ENCODE results near the gene NAPSA. TPM values are rescaled to one million over a fixed set of nuclear protein-coding genes. Genes with fewer than 3 reads are reported as not detected.
A peak's percentile ranks its signal among the peaks of the same experiment; 100 is the strongest.

NAPSA gene
- total and polyA plus RNA-seq, 10 of the 15 experiments (the other 5 are each of a cell fraction or from before 2014, with no cell fraction given) = 6.7 to 45.4 (median 17.1) TPM

- TF ChIP-seq REST (IDR thresholded peaks at IDR 0.05; ENCODE audit: low read depth, low read length) = no peak
- peak; percentile 88 for TF ChIP-seq IKZF1 (conservative IDR thresholded peaks at IDR 0.05)
- TF ChIP-seq ZNF687 (IDR thresholded peaks at IDR 0.05) = peak; percentile 38; the same call in 1 of the 2 replicates
- TF ChIP-seq PBX3 (IDR thresholded peaks at IDR 0.05; ENCODE audit: insufficient replicate concordance, low read depth, low read length) = no peak
- peak; percentile 82; the same call in 1 of the 2 replicates for TF ChIP-seq TAF1 (IDR thresholded peaks at IDR 0.05; ENCODE audit: borderline replicate concordance, low read depth, low read length)
- TF ChIP-seq IRF4 (IDR thresholded peaks at IDR 0.05; ENCODE audit: low read depth, low read length) = peak; percentile 66; the same call in 1 of the 2 replicates
- TF ChIP-seq E4F1 (IDR thresholded peaks at IDR 0.05; ENCODE audit: borderline replicate concordance, partially characterized antibody) = peak; percentile 62
- no peak for TF ChIP-seq HDAC2 (IDR thresholded peaks at IDR 0.05)
- no peak for TF ChIP-seq TCF3 (IDR thresholded peaks at IDR 0.05; ENCODE audit: borderline replicate concordance, insufficient read depth, low read depth, low read length)
- peak; percentile 60 for TF ChIP-seq POLR2AphosphoS2 (IDR thresholded peaks at IDR 0.05; ENCODE audit: low read depth, low read length)
- TF ChIP-seq MEF2B (IDR thresholded peaks at IDR 0.05; ENCODE audit: partially characterized antibody, poor library complexity, severe bottlenecking) = peak; percentile 30
- peak; percentile 56; the same call in 1 of the 2 replicates for TF ChIP-seq BACH1 (IDR thresholded peaks at IDR 0.05; ENCODE audit: borderline replicate concordance)
- TF ChIP-seq ETV6 (conservative IDR thresholded peaks at IDR 0.05 in 1 of 2, IDR thresholded peaks at IDR 0.05 in 1 of 2; ENCODE audit: borderline replicate concordance in 1 of 2, low read depth in 1 of 2) = peak in 1 of 2 experiments; percentile 55; a peak in 1 of 4 replicates
- no peak for TF ChIP-seq MYB (IDR thresholded peaks at IDR 0.05; ENCODE audit: borderline replicate concordance, low read depth, low read length)
Measured at GRCh38 chr19:50376166-50377050, 11.0 kb upstream of the NAPSA start, which contains the start of gene NR1H2 (continued).

Measured in GM12878 (cell line).